A549 (cell line): ENCODE results near the gene DEPDC5.

Experiments
- CHD2 ChIP-seq: fragments of 150-350 bp; IDR thresholded peaks from 2 replicates; pipeline ENCODE4 v1.6.1; 2014; ENCODE audit warnings: low read length; ENCODE audit not compliant: partially characterized antibody
- EP300 ChIP-seq, 2 experiments: fragments of >200 bp; sonication (Bioruptor Twin); formaldehyde crosslinking; IDR thresholded peaks; 2 replicates in 1 of 2; 3 replicates in 1 of 2; pipeline ENCODE4 v1.6.1; 2016 to 2017
- NPAS2 ChIP-seq: fragments of 250-450 bp; sonication (Bioruptor Pico); IDR thresholded peaks from 2 replicates; pipeline ENCODE4 v1.8.0; 2022; ENCODE audit warnings: mild to moderate bottlenecking, moderate library complexity, borderline replicate concordance
- POLR2A ChIP-seq: IDR thresholded peaks from 2 replicates; pipeline ENCODE4 v1.6.1; 2012; ENCODE audit warnings: mild to moderate bottlenecking, low read length
- ZFP36 ChIP-seq: fragments of 450-650 bp; IDR thresholded peaks from 2 replicates; pipeline ENCODE4 v1.6.1; 2014; ENCODE audit warnings: borderline replicate concordance; ENCODE audit not compliant: partially characterized antibody
- ZNF302 ChIP-seq: fragments of 250-450 bp; sonication (Bioruptor Pico); IDR thresholded peaks from 2 replicates; pipeline ENCODE4 v1.9.0; 2021; ENCODE audit warnings: inconsistent platforms, mild to moderate bottlenecking, moderate library complexity
- TF ChIP-seq, protein P1 (sequence below): fragments of >200 bp; sonication (Bioruptor Twin); formaldehyde crosslinking; IDR thresholded peaks from 3 replicates; pipeline ENCODE4 v1.5.1; 2016

DNA sequence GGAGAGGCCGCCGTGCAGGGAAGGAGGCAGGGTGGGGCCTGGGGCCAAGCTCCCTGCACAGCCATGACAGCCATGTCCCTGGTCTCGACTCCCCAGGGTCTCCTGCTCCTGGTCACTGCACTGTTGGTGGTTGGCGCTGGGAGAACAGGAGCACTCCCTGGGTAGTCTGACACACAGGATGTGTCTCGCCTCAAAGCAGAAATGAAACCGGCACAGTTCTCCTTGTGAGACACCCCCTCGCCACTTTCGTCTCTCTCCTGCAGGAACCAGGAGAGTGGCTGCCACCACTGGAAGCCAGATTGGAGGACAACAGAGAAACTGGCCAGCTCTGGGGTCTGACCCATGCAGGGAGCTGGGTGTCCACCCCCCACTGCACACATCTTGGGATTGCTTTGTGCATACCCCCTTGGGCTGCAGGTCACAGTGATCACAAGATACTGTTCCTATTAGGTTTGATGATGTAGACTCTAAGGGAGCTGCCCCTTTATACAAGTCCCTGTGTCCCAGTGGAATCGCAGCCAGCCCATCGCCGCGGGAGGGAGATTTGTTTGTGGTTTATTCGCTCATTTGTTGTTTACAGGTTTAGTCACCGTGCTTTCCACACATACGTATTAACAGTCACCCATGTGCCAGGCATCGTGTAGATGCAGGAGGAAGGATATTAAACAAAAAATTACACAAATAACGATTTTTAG, 163.6 kb downstream of the DEPDC5 start:
- no peak for TF ChIP-seq POLR2A
- TF ChIP-seq, protein P1, sequence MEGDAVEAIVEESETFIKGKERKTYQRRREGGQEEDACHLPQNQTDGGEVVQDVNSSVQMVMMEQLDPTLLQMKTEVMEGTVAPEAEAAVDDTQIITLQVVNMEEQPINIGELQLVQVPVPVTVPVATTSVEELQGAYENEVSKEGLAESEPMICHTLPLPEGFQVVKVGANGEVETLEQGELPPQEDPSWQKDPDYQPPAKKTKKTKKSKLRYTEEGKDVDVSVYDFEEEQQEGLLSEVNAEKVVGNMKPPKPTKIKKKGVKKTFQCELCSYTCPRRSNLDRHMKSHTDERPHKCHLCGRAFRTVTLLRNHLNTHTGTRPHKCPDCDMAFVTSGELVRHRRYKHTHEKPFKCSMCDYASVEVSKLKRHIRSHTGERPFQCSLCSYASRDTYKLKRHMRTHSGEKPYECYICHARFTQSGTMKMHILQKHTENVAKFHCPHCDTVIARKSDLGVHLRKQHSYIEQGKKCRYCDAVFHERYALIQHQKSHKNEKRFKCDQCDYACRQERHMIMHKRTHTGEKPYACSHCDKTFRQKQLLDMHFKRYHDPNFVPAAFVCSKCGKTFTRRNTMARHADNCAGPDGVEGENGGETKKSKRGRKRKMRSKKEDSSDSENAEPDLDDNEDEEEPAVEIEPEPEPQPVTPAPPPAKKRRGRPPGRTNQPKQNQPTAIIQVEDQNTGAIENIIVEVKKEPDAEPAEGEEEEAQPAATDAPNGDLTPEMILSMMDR: no peak
- no peak for TF ChIP-seq NPAS2
- TF ChIP-seq ZNF302: no peak
- TF ChIP-seq EP300 (IDR thresholded peaks at IDR 0.05): no peak
- no peak for TF ChIP-seq ZFP36
- TF ChIP-seq CHD2: no peak
